DLD1 (cell line): ENCODE results near the gene KCNA5.

Source experiments
- in situ Hi-C: cut with HindIII; loops from 2 replicates; pipeline ENCODE4 v1.10.0; 2017; ENCODE audit warnings: low sequenced_read_pairs

KCNA5 gene

DNA sequence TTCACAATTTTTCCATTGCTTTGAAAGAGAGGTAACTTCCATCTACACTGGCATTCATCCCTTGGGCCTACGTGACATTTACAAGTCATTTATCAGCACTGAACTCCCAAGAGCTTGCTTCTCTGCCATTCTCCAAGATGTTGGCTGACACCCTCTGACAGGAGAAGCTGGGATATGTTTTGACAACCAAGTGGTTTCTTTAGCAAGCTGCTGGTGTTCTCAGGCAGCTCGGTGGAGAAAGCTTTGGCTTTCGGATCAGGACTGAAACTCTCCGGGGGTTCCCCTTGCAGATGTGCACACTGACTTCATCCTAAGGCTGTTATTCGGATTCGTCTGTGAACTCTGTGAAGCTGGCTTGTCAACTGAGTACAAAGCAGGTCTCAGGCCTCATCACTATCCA, 15.7 kb downstream of the KCNA5 start:
- in situ Hi-C loops, result no loop called here

DNA sequence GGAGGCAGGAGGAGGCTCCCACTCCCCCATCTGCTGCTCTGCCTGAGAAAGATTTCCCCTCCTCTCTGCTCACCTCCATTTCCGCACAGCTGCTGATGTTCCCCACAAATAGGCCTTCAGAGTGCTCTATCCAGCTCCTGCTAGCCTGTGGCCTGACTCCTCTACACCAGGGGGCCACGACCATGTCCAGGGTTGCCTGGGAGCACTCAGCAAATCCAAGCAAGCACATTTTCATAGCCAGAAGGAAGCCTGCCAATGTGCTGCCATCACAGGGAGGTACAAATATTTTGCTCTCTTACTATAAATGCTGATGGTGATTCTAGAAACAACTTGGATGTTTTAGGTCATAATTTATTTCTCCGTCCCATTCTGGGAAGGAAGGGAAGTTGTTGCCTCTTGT, 17.3 kb downstream of the KCNA5 start:
- in situ Hi-C loops, result no loop called here

DNA sequence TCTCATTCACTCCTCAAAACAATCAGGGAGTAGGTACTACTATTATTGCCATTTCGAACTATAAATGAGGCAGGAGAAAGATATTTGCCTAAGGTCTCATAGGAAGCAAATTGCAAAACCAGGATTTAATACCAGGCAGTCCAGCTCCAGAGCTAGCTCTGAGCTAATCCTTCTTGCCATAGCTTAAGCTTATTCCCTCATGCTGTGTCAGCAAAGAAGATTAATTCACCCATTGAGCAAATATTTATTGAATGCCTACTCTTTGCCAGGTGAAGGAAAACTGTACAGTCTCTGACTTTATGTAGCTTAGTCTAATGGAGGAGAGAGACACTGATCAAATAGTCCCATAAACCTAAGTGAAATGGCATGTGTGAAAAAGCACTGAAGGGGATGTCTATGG, 19.5 kb downstream of the KCNA5 start:
- in situ Hi-C loops, result no loop called here

DNA sequence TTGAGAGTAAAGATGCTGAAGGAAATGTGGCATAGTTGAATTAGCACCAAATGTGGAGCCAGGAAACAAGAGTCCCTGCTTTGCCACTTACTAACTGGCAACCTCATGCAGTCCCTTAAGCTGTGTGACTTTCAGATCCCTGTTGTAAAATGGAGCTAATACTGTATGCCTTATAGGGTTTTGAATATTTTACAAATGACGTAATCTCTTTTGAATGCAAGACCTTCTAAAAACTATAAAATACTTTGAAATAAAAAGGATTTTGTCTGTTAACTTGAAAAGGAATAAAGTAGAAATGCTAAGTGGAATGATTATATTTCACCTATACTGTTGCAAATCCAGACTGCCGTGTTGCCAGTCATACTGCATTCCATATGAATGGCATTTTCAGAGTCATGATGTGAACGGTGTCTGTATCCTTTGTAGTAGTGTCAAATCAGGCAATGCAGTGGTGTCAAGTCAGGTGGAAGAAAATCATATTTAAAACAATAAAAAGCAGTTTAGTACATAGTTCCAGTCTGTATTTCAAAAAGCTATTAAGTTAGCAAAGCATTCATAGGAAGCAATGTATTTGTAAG, 21.3 kb downstream of the KCNA5 start:
- in situ Hi-C loops, result no loop called here

DNA sequence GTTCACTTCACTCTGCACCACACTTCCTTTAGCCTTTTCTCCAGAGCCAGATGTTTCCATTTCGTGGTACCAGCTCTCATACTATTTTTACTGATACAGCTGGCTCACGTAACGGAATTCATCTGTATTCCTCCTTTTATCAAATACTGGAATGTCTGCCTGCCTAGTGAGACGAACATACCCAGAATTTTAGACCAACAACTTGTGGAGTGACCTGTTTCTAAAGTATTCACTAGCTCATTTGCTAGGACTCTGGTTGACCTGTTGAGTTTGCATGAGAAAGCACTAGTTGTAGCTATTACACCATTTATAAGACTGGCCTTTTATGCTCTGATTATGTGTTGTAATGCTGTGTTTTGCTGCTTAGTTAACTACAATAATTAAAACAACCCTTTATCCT, 22.6 kb downstream of the KCNA5 start:
- in situ Hi-C loops, result no loop called here

DNA sequence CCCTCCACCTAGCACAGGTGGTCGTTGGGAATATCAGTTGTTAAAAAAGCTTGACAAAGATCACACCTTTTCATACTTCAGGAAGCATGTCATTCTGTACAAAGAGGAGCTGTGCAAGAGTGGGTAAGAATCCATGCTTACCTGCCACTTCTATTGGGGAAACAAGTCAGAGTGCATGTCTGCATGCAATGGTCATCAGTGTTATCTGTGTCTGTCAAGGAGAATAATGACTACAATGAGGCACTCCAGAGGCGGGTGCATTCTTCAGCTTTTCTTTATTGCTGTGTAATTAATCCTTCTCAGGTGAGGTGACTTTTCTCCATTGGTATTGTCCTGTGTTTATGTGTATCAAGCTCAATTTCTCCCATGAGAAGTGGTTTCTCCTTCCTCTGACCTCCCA, 24.4 kb downstream of the KCNA5 start:
- in situ Hi-C loops, result no loop called here

DNA sequence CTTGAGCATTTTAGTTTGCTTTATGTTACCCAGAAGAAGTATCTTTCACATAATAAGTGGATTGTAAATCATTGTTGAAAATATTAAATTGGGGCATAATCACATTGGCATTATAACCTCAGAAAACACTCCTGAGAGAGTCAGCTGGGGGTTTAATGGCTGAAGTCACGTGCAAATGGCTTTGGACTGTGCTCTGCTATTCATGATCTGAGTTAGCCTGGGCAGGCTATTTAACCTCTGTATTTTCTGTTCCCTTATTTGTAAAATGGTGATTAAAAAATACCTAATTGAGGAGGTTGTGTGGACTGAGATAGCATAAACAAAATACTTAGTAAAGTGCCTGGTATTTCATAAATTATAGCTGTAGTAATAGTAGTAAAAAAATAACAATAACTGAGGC, 24.9 kb downstream of the KCNA5 start:
- in situ Hi-C loops, result no loop called here

DNA sequence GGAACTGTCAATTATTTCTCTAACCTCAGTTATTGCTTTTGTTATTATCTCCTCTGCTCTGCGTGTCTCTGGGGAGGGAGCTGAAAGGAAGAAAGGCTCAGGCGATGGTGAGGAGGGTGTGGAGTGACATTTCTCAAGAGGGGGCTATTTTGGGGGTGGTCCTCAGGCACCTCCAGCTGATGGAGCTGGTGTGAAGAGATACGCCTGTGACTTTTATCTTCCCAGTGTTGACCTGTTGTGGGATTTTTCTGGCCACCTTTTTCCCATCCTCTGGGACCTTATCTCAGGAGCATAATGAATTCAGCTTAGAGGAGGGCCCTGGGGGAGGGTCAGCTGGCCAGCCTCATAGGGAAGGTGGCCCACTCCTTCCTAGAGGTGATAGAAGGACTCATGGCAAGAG, 26.4 kb downstream of the KCNA5 start:
- in situ Hi-C loops, result no loop called here

DNA sequence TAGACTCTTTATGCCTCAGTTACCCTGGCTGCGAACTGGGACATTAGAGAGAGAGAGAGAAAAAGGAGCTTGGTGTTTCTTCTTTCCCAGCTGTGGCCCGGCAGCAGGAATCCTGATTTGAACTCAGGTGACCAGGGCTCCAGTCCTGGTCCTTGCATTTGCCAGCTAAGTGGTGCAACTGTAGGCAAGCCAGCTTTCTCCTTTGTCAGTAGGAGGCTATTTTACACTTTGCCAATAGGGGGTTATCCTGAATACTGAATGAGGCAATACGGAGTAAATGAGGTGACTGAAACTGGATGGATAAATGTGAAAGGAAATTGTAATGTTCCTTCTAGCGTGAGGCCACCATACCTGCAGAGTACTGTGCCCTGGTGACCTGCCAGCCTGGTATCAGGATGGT, 27.8 kb downstream of the KCNA5 start:
- in situ Hi-C loops, result no loop called here

DNA sequence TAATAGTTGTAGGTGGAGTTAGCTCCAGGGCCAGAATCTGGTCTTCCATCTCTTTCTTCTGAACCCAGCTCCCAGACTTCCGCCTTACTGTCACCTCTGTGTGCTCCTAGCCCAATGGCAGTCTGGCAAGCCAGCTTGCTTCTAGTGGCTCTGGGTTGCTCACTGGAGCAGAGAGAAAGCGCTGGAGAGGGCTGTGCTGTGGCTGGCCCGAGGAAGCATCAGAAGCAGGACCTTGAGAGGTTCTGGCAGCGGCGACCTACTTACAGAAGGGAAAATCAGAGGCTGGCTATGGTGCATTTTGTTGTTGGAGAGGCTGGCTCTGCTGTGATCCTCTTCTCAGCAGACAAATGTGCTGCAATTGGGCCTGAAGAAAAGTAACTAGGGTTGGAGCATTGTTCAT, 28.6 kb downstream of the KCNA5 start:
- in situ Hi-C loops, result no loop called here

DNA sequence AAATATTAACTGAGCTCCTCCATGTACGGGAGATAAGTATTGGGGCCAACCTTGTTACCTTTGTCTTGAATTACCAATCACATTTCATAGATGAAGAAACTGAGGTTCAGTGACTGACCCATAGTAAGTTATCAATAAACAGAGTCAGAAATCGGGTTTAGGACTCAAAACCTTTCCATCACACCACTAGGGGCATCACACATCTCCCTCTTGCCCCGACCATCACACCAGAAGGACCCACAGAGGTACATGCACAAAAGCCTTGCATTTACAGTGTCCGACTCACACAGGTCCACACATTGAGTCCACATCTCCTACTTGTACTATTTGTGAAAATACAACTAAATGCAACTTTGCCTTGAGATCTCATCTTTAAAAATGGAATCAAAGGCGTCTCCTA, 29.4 kb downstream of the KCNA5 start:
- in situ Hi-C loops, result no loop called here

DNA sequence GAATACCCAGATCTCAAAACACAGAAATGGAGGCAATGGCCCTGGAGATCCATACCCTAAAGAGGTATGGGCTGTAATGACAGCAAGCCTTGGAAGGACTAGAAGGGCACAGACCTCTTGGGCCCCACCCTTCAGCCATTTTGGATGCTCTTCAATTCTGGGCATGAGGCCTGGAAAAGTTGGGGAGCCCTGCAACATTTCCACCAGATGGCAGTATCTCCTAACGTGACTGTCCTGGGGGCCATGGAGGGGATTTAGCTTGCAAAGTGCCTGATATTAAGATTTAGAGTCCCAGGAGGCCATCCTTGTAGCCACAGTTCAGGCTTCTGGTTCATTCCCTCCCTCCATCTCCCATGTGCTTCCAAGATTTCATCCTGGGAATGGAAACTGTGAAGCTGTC, 30.2 kb downstream of the KCNA5 start:
- in situ Hi-C loops, result no loop called here

DNA sequence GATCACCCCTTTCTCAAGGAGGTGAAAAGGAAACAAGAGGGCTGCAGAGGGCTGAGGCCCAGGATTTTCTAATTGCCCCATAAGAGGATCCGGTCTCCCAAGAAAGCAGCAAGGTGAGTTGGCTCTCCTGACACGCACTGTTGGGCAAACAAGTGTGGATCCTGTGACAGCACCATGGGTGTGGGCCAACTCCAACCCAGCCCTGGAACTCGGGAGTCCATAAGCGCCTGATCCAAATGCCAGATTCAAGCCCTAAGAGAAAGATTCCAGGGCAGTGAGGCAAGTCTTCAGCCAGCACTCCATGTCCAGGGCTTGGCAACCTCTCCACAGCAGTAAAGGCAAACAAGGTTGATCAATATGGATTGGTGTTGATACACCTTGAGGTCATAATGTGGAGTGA, 33.1 kb downstream of the KCNA5 start:
- in situ Hi-C loops, result no loop called here

DNA sequence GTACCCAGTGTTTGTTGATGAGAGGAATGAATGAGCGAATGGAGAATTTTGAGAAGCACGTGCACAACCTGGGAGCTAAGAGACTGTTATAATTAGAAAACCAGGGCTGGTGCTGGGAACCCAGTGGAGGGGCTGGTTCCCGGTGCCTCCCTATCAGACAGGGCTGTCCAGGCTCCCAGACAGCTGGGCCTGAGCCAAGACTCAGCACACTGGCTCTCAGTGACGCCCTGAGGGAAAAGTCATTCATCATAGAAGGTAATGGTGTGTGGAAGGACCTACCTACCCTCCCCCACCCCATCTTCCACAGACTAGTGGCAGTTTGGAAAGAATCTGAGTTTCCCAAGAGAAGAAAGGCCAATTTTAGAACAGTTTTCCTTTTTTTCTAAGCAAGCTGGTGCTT, 34.7 kb downstream of the KCNA5 start:
- in situ Hi-C loops, result no loop called here

DNA sequence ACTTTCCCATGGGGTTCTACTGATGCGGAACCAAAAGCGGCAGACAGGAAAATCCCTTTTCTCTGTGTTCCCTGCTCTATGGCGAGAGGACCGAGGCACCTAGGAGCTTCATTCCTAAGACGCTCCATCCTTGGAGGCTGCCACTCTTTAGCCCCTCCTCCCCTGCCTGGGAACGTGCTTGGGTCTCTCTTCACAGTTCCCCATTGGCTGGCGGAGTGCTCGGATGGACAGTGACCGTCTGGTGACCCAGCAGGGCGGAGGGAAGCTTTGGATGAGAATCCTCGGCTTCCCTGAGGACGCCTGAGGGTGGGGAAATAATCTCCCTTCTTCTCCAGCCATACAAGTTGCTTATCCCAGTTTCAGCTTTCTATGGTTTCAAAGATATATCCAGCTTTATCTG, 37.3 kb downstream of the KCNA5 start:
- in situ Hi-C loops, result loop anchor here (5.0 kb wide), 1 partner anchor 49 kb away; no protein-coding TSS in a partner anchor

DNA sequence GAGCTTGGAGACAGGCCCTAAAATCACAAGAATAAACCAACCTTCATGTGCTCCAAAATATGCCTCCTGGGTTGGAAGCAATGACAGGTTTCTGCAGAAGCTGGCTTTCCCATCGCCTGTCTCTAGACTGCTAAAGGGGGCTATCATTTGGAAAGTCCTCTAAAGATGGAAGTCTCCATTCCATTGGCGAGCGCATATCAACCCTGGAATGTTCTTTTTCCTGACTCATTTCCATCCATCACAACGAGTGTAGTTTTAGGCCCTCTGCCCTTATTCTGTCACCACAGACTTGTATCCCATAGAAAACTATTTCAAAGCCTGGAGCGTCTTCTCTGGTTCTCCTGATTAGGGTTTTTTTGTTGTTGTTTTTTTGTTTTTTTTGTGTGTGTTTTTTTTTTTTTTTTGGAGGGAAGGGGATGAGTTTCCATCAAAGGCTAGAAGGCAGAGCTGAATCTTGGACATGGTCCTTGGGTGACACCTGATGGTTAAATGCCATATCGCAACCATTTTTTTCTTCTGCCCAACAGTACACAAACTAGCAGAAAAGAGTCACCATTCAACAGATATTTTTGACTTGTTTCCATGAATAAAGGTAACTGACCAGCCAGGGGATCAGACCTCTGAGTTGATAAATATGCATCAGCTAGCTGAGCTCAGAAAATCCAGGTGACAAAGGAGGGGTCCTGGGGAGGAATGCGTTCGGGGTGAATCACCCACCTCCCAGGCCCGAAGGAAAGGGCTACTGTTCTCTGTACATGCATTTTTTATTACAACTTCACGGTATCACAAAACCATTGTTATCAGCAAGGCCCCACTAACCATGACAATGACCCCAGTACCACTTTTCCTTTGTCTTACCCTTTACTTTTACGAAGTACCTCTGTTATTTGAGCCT, 40.5 kb downstream of the KCNA5 start:
- in situ Hi-C loops, result loop anchor here (5.0 kb wide), 1 partner anchor 52 kb away; no protein-coding TSS in a partner anchor

DNA sequence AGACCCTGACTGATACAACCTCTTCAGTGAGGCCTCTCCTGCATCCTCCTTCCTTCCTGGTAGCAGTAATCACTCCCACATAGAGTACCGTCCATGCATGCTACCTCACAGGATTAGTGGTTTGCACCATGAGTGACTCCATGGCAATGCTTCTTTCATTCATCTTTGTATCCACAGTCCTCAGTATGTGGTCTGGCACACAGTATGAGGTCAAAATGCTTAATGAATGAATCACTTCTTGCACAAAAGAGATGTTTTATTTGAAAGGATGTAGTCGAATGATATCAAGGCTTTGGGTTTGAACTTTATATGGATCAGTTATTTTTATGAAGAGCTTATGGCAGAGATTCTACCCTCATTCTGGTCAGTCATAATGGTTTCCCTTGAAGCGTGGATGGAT, 42.2 kb downstream of the KCNA5 start:
- in situ Hi-C loops, result no loop called here

DNA sequence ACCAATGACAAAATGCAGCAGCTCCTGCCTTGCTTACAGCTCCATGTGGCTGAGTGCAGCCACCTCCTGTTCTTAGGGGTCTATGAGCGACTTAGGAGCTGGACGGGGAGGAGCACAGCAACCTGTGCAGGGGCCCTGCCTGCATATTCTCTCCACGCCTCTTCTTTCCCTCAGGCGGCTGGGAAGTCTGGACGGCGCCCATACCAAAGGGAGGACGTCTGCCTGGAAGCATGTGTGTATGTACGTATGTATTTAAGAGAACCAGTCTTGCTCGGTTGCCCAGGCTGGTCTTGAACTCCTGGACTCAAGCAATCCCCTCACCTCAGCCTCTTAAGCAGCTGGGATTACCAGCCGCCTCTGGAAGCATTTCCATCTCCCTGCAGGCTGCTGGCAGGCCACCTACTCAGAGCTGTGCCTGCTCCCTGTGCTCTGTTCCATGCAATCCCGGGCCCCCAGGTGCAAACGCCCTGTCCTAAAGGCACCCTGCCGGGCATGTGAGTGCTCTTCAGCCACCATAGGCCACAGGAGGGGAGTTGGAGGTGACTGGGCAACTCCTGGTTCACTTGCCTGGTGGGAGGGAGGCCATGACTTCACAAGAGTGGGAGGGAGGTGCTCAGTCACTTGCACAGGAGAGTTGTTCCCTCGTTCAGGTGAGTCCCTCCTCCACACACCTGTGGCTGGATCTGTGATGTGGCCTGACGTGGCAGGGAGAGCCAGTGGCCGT, 44.3 kb downstream of the KCNA5 start:
- in situ Hi-C loops, result no loop called here

DNA sequence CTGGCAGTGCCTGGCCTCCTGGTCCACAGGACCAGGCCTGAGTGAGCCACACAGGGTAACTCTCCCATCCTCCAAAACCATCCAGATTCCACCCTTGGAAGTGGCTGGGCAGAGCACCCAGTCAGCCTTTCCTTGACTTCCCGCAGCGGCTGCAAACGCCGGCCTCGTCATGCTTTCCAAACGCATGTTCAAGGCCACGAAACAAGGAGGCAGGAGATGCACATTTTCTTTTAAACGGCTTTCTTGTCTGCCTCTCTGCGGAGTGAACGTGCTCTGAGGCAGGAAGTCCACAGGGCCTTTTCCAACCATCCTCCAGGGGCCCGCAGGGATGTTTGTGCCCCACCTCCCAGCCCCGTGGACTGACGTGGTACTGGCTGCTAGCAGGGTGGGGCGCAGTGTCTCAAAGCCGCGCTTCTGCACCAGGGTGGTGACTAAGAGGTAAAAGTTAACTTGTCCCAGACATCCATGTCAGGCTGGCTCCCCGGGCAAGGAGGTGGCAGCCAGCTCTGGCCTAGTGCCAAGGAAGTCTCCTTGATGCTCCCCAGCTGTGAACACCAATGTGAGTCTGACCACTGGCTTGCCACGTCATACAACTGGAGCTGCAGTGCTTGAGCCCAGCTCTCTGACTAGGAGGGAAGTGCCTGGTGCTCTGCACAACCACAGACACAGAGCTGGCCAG, 45.0 kb downstream of the KCNA5 start:
- in situ Hi-C loops, result no loop called here

DNA sequence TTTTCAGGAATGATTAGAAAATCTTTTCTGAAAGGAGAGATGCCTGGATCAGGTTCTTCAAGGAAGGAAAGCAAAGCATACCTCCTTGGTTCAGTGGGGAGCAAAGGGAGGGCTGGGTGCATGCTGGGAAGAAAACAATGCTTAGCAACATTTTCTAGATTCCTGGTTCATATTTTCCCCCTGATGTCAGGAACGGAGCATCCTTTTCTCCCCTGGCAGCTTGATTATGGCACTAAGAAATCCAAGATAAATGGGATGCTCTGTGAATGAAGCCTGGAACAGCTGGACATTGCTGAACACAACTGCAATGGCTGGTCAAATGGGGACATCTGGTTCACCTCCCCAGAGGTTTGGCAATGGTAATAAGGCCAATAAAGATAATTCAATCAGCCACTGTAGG, 50.9 kb downstream of the KCNA5 start:
- in situ Hi-C loops, result no loop called here

DNA sequence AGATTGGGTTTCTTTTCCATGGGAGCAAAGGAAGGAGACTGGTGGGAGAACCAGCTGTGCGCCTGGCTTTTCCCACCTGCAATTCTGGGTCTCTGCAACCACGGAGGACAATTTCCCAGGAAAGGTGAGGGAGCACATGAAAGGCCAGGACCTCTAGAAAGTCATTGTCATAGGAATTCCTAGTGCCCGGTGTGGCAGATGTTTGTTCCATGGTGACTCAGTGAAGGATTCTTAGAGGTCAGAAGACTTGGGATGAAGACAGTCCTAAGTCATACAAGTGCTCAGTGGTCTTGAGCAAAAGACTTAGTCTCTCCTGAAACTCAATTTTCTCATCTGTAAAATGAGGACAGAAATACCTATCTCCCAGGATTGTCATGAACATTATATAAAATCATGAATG, 51.3 kb downstream of the KCNA5 start:
- in situ Hi-C loops, result no loop called here
